Liver (tissue), 9 donors: Measurements from ENCODE around the gene IFT20. TPM values are rescaled to one million over a fixed set of nuclear protein-coding genes. Genes with fewer than 3 reads are reported as not detected.
"Not testable (repeated sequence)": the region's sequence is repeated elsewhere in the genome, so short reads cannot be mapped to it uniquely, and the experiment has no call there.

Experiments
- DNase-seq: peaks from one replicate; pipeline ENCODE4 v3.0.0-alpha.2; 2017; ENCODE audit warnings: low spot score
- H3K27ac ChIP-seq, 2 donors: one replicate each; pipeline ENCODE4 v1.7.0; 2013; ENCODE audit warnings: inconsistent platforms in 2 of 2, low read length in 2 of 2, control low read depth in 1 of 2, low read depth in 1 of 2, mild to moderate bottlenecking in 1 of 2
- H3K27me3 ChIP-seq, 4 donors: one replicate each; pipeline versions ENCODE4 v1.6.1 to v1.7.0; 2013; ENCODE audit warnings: low read length in 3 of 4, inconsistent platforms in 1 of 4, mild to moderate bottlenecking in 1 of 4, moderate library complexity in 1 of 4; ENCODE audit not compliant: control insufficient read depth in 4 of 4, insufficient read depth in 4 of 4
- H3K36me3 ChIP-seq, 4 donors: one replicate each; pipeline versions ENCODE4 v1.6.1 to v1.7.0; 2013; ENCODE audit warnings: low read length in 3 of 4, mild to moderate bottlenecking in 3 of 4, low read depth in 1 of 4, moderate library complexity in 1 of 4; ENCODE audit not compliant: control insufficient read depth in 4 of 4, insufficient read depth in 3 of 4
- H3K4me1 ChIP-seq, 4 donors: one replicate each; pipeline versions ENCODE4 v1.6.1 to v1.7.0; 2013; ENCODE audit warnings: low read length in 3 of 4, mild to moderate bottlenecking in 3 of 4, moderate library complexity in 1 of 4; ENCODE audit not compliant: control insufficient read depth in 4 of 4, insufficient read depth in 4 of 4
- H3K4me3 ChIP-seq, 3 donors: one replicate each; pipeline versions ENCODE4 v1.6.1 to v1.7.0; 2013; ENCODE audit warnings: low read length in 3 of 3, control low read depth in 1 of 3, low read depth in 1 of 3, mild to moderate bottlenecking in 1 of 3
- H3K9ac ChIP-seq, 2 donors: one replicate each; pipeline ENCODE4 v1.7.0; 2013; ENCODE audit warnings: low read length in 2 of 2, mild to moderate bottlenecking in 2 of 2, moderate library complexity in 2 of 2, control low read depth in 1 of 2, low read depth in 1 of 2
- H3K9me3 ChIP-seq, 4 donors: one replicate each; pipeline versions ENCODE4 v1.6.1 to v1.7.0; 2013; ENCODE audit warnings: low read length in 3 of 4; ENCODE audit not compliant: control insufficient read depth in 4 of 4
- FOXA2 ChIP-seq: IDR thresholded peaks from 2 replicates; pipeline ENCODE4 v1.6.1; 2016; ENCODE audit warnings: antibody characterized with exemption
- GABPA ChIP-seq, 2 donors: IDR thresholded peaks in 1 of 2; conservative IDR thresholded peaks in 1 of 2; 2 replicates each; pipeline ENCODE4 v1.6.1; 2016; ENCODE audit warnings: antibody characterized with exemption in 2 of 2, mild to moderate bottlenecking in 1 of 2, moderate library complexity in 1 of 2
- HNF4A ChIP-seq, 2 donors: conservative IDR thresholded peaks; 2 replicates each; pipeline ENCODE4 v1.6.1; 2016; ENCODE audit warnings: antibody characterized with exemption in 2 of 2, mild to moderate bottlenecking in 2 of 2
- HNF4G ChIP-seq: IDR thresholded peaks from 2 replicates; pipeline ENCODE4 v1.6.1; 2016; ENCODE audit warnings: antibody characterized with exemption
- JUND ChIP-seq, 2 donors: IDR thresholded peaks; 2 replicates each; pipeline ENCODE4 v1.6.1; 2016; ENCODE audit warnings: antibody characterized with exemption in 2 of 2
- NR2F2 ChIP-seq: IDR thresholded peaks from 2 replicates; pipeline ENCODE4 v1.6.1; 2016; ENCODE audit warnings: antibody characterized with exemption
- RAD21 ChIP-seq, 2 donors: IDR thresholded peaks; 2 replicates each; pipeline ENCODE4 v1.6.1; 2016; ENCODE audit warnings: antibody characterized with exemption in 2 of 2, mild to moderate bottlenecking in 2 of 2
- RXRA ChIP-seq, 2 donors: IDR thresholded peaks; 2 replicates each; pipeline ENCODE4 v1.6.1; 2017 to 2018; ENCODE audit warnings: antibody characterized with exemption in 2 of 2, mild to moderate bottlenecking in 1 of 2
- SP1 ChIP-seq: IDR thresholded peaks from 2 replicates; pipeline ENCODE4 v1.6.1; 2018; ENCODE audit warnings: antibody characterized with exemption, mild to moderate bottlenecking
- TAF1 ChIP-seq: conservative IDR thresholded peaks from 2 replicates; pipeline ENCODE4 v1.6.1; 2016; ENCODE audit warnings: antibody characterized with exemption, mild to moderate bottlenecking
- YY1 ChIP-seq: IDR thresholded peaks from 2 replicates; pipeline ENCODE4 v1.6.1; 2016; ENCODE audit warnings: antibody characterized with exemption, mild to moderate bottlenecking
- WGBS: extraction: QIAGEN DNeasy Blood & Tissue Kit; methylation state at CpG from one replicate; pipeline ENCODE4 v1.1.7; 2013; 5-methylcytosine and 5-hydroxymethylcytosine counted together
- polyA plus RNA-seq, 2 donors: library from polyadenylated mRNA; stranded (reverse) in 1 of 2; unstranded in 1 of 2; fragments of 200-250 nt in 1 of 2; fragments of >200 nt in 1 of 2; fragmentation: Nextera tagmentation in 1 of 2; extraction: Ambion mirVana in 1 of 2; gene quantifications; one replicate each; pipeline versions ENCODE4 v1.2.1 to v1.2.3, GENCODE V29; 2013 to 2015
- total RNA-seq, 2 donors: library from RNA; depleted of rRNA; stranded (reverse); fragments of >200 nt; gene quantifications; one replicate each; pipeline ENCODE4 v1.2.3, GENCODE V29; 2014
- TF ChIP-seq, protein P1 (sequence below): IDR thresholded peaks from 2 replicates; pipeline ENCODE4 v1.6.1; 2016; ENCODE audit warnings: antibody characterized with exemption
- TF ChIP-seq, protein P2 (sequence below): fragments of 150-350 bp; IDR thresholded peaks from 2 replicates; pipeline ENCODE4 v1.5.1; 2017; ENCODE audit warnings: improper control_type of control experiment, low read depth, low read length; ENCODE audit not compliant: missing input control
- TF ChIP-seq, protein P3 (sequence below): IDR thresholded peaks from 2 replicates; pipeline ENCODE4 v1.6.1; 2016; ENCODE audit warnings: antibody characterized with exemption, mild to moderate bottlenecking
- donor health status: healthy.
- donor health status: healthy.
- donor health status: healthy.
- donor health status: healthy.
- donor health status: healthy.

IFT20 gene
- total and polyA plus RNA-seq, 4 donors = 15.5 to 37.1 (median 24.7) TPM

DNA sequence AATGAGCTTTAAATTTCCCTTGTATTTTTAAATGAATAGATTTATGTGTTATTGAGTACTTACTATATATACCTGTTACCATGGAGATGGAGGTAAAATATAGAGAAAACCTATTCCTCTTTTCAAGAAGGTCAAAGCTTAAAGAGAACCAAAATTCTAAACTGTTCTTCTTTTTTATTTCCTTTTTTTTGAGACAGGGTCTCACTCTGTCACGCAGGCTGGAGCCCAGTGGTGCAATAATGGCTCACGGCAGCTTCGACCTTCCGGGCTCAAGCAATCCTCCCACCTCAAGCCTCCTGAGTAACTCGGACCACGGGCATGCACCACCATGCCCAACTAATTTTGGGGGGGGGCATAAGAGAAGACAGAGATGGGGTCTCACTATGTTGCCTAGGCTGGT is 41.3 kb downstream of the IFT20 start (continued):
- TF ChIP-seq, protein P1, sequence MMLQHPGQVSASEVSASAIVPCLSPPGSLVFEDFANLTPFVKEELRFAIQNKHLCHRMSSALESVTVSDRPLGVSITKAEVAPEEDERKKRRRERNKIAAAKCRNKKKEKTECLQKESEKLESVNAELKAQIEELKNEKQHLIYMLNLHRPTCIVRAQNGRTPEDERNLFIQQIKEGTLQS = no peak
- TF ChIP-seq TAF1 (no peak), HNF4G (no peak)

DNA sequence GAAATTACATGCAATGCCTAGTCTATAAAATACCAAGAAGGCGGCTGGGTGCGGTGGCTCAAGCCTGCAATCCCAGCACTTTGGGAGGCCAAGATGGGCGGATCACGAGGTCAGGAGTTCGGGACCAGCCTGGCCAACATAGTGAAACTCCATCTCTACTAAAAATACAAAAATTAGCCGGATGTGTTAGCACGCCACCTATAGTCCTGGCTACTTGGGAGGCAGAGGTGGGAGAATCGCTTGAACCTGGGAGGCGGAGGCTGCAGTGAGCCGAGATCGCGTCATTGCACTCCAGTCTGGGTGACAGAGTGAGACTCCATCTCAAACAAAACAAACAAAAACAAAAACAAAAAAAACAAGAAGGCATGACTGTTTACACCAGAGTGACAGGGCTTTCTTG is 42.4 kb downstream of the IFT20 start:
- H3K4me3 ChIP-seq, H3K9ac ChIP-seq, H3K36me3 ChIP-seq, H3K27me3 ChIP-seq, H3K9me3 ChIP-seq, H3K4me1 ChIP-seq, H3K27ac ChIP-seq, DNase-seq: not testable (repeated sequence)
- WGBS = 91% methylated on average over 12 of the region's 12 CpGs

DNA sequence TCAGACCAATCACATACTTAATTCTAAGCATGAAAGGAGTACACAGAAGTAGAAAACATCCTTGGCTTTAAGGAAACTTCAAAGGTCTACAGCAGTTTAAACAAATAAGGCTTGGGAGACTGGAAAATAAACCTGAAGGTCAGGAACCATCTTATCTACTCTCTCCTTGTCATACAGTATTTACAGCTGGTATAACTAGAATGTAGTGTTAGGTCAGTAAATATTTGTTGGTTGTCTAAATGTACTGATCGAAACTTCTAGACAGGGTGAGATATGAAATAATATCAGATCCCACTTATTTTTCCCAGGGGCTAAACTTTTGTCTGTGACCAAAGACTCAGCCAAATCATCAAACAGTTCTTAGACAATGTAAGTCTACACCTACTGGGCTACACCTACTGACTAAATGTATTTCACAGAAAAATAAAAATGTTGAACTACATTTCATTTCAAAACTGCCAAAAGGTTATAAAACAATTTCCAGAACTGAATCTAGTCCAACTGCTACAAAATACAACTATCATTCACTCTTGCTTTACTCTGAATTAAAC is 43.4 kb downstream of the IFT20 start:
- no peaks in the 10 kb centered on the region for H3K4me1 ChIP-seq
- H3K36me3 ChIP-seq = no peaks in the 10 kb centered on the region
- H3K9ac ChIP-seq = no peak overlapping the region
- H3K9me3 ChIP-seq = no peaks in the 10 kb centered on the region
- H3K27ac ChIP-seq = no peak overlapping the region
- no peak for TF ChIP-seq YY1
- 63% methylated on average over 1 of the region's 1 CpG for WGBS
- DNase-seq = no peak
- H3K27me3 ChIP-seq = no peaks in the 10 kb centered on the region
- H3K4me3 ChIP-seq = no peak overlapping the region

DNA sequence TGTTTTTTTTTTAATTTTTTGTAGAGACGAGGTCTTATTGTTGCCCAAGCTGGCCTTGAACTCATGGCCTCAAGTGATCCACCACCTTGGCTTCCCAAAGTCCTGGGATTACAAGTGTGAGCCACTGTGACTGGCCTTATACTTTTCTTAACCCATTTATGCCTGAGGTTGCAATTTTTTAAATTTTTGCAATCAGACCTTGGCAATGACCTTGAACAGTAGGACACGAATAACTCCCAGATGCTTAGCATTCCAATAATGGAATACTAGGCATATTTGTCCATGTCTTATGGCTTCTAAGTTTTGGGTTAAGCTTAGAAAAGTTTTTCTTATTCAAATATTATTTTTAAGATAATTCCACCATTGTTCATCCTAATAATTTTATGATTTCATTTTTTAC is 44.6 kb downstream of the IFT20 start:
- DNase-seq = no peak
- Histone ChIP-seq H3K4me3 (no peak overlapping the region), H3K9ac (no peak overlapping the region), H3K27ac (no peak overlapping the region), H3K27me3 (no peaks in the 10 kb centered on the region), H3K9me3 (no peaks in the 10 kb centered on the region), H3K36me3 (no peaks in the 10 kb centered on the region), H3K4me1 (no peaks in the 10 kb centered on the region)
- 81% methylated on average over 2 of the region's 2 CpGs for WGBS
- no peak for TF ChIP-seq RXRA (IDR thresholded peaks at IDR 0.05)
- TF ChIP-seq HNF4G = no peak
- TF ChIP-seq TAF1 = no peak
- no peak for TF ChIP-seq NR2F2
- TF ChIP-seq FOXA2 = no peak
- TF ChIP-seq, protein P1 = no peak
- TF ChIP-seq, protein P2, sequence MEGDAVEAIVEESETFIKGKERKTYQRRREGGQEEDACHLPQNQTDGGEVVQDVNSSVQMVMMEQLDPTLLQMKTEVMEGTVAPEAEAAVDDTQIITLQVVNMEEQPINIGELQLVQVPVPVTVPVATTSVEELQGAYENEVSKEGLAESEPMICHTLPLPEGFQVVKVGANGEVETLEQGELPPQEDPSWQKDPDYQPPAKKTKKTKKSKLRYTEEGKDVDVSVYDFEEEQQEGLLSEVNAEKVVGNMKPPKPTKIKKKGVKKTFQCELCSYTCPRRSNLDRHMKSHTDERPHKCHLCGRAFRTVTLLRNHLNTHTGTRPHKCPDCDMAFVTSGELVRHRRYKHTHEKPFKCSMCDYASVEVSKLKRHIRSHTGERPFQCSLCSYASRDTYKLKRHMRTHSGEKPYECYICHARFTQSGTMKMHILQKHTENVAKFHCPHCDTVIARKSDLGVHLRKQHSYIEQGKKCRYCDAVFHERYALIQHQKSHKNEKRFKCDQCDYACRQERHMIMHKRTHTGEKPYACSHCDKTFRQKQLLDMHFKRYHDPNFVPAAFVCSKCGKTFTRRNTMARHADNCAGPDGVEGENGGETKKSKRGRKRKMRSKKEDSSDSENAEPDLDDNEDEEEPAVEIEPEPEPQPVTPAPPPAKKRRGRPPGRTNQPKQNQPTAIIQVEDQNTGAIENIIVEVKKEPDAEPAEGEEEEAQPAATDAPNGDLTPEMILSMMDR = no peak
- TF ChIP-seq YY1 = no peak
- TF ChIP-seq HNF4A (conservative IDR thresholded peaks at IDR 0.05) = no peak
- TF ChIP-seq GABPA (IDR thresholded peaks at IDR 0.05 in 1 of 2, conservative IDR thresholded peaks at IDR 0.05 in 1 of 2) = no peak
- TF ChIP-seq, protein P3, sequence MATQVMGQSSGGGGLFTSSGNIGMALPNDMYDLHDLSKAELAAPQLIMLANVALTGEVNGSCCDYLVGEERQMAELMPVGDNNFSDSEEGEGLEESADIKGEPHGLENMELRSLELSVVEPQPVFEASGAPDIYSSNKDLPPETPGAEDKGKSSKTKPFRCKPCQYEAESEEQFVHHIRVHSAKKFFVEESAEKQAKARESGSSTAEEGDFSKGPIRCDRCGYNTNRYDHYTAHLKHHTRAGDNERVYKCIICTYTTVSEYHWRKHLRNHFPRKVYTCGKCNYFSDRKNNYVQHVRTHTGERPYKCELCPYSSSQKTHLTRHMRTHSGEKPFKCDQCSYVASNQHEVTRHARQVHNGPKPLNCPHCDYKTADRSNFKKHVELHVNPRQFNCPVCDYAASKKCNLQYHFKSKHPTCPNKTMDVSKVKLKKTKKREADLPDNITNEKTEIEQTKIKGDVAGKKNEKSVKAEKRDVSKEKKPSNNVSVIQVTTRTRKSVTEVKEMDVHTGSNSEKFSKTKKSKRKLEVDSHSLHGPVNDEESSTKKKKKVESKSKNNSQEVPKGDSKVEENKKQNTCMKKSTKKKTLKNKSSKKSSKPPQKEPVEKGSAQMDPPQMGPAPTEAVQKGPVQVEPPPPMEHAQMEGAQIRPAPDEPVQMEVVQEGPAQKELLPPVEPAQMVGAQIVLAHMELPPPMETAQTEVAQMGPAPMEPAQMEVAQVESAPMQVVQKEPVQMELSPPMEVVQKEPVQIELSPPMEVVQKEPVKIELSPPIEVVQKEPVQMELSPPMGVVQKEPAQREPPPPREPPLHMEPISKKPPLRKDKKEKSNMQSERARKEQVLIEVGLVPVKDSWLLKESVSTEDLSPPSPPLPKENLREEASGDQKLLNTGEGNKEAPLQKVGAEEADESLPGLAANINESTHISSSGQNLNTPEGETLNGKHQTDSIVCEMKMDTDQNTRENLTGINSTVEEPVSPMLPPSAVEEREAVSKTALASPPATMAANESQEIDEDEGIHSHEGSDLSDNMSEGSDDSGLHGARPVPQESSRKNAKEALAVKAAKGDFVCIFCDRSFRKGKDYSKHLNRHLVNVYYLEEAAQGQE = no peak
- TF ChIP-seq RAD21 (IDR thresholded peaks at IDR 0.05) = no peak
- TF ChIP-seq SP1 = no peak
- TF ChIP-seq JUND (IDR thresholded peaks at IDR 0.05) = no peak
